KOPT-K1 (cell line): ENCODE results near the gene USF1.
"Not testable (repeated sequence)": the region's sequence is repeated elsewhere in the genome, so short reads cannot be mapped to it uniquely, and the experiment has no call there.

Experiments
- H3K27ac ChIP-seq: fragments of 200-600 bp; sonication (generic); 2 replicates; pipeline ENCODE4 v1.5.1; 2016; ENCODE audit warnings: antibody characterized with exemption, mild to moderate bottlenecking, low read depth, low read length; ENCODE audit not compliant: poor library complexity, severe bottlenecking
- H3K36me3 ChIP-seq: fragments of 200-600 bp; sonication (generic); 2 replicates; pipeline ENCODE4 v1.5.1; 2017; ENCODE audit warnings: antibody characterized with exemption, mild to moderate bottlenecking, low read length, moderate library complexity; ENCODE audit not compliant: insufficient read depth
- H3K9me3 ChIP-seq: fragments of 200-600 bp; sonication (generic); 2 replicates; pipeline ENCODE4 v1.5.1; 2017; ENCODE audit warnings: antibody characterized with exemption, low read length, mild to moderate bottlenecking; ENCODE audit not compliant: insufficient read depth, poor library complexity, severe bottlenecking

USF1 gene

DNA sequence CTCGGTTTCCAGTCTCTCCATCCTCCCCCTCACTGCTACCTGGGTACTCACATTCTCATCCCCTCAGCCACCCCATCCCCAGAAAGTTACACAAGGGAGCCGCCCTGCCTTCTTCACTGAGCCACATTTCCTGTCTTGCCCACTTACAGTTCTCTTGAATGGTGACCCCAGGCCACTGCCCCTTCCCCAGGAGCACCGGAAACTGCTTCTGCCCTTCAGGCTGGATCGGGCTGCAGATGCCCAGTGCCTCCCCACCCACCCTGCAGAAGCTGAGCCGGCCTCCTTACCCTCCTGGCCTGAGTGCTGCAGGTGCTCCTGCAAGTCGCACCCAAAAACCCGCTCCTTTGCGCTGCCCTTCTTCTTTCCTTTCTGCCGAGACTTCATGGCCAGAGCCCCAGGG, 23.5 kb upstream of the USF1 start:
- Histone ChIP-seq H3K9me3 (no peaks in the 10 kb centered on the region), H3K27ac (peak overlapping the region; percentile 98)

DNA sequence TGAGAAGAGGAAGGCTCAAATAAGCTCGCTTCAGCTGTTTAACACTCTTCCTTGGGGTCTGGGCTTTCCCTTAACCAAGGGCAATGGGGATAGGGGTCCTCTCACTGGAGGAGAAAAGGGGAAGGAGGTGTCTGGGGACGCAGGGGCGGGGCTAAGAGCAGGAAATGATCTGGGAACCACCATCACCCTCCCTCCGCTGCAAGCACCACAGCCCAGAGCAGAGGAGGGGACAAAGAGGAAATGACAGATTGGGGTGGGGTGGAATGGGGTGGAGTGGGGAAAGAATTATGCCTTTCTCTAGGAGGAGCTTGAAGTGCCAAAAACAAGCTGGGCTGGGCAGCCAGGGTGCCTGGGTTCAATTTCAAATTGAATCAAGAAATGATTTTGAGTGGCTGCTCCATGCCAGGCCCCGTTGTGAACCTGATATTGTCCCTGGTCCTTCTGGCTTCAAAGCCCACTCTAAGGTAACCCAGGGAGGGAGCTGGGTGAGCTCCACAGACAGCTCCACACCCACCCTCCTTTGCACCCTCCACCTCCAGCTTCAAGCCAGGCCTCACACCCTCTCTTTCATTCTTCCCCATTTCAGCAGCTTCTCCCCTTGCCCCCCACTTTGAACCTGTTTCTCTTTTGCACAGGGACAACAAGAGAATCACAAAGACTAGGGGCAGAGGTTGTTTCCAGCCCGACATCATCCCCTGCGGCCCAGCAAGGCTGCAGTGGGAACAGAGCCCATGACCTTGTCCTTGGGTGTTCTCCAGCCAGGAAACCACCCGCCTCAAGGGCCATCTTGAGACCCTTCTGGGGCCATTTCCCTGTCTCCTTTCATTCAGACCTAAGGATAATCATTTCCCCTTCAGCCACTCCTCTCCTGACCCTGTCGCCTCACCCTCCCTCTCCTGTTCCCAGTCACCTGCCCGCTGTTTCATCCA, 22.8 kb upstream of the USF1 start:
- no peaks in the 10 kb centered on the region for H3K9me3 ChIP-seq
- H3K36me3 ChIP-seq = peaks cover 26% of the 10 kb centered on the region
- peak overlapping the region; percentile 98 for H3K27ac ChIP-seq

More for the DNA sequence above, 23.5 kb upstream of the USF1 start:
- peaks cover 19% of the 10 kb centered on the region for H3K36me3 ChIP-seq

DNA sequence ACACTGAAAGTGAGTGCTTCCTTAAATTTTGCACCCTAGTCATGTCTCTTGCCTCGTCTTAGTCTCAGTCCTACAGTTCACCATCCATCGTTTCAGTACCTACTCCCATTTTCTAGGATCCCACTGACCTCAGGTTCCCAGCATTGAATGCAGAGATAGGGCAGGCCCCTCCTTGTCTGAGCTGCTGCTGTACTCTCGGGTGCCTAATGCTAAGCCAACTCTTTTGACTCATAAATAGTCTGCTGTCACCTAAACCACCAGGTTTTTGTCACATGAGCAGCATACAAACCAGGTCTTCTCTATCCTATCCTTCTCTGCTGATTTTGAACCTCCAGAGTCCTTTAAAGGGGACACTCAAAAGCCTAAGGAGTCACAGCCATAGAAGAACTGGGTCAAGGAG, 20.9 kb upstream of the USF1 start:
- no peaks in the 10 kb centered on the region for H3K9me3 ChIP-seq
- peaks cover 44% of the 10 kb centered on the region for H3K36me3 ChIP-seq
- H3K27ac ChIP-seq = no peak overlapping the region

DNA sequence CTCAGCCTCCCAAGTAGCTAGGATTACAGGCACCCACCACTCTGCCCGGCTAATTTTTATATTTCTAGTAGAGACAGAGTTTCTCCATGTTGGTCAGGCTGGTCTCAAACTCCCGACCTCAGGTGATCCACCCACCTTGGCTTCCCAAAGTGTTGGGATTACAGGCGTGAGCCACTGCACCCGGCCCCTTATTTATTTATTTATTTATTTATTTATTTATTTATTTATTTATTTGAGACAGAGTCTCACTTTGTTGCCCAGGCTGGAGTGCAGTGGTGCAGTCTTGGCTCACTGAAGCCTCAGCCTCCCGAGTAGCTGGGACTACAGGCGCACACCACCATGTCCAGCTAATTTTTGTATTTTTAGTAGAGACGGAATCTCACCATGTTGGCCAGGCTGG, 19.9 kb upstream of the USF1 start:
- not testable (repeated sequence) for H3K27ac ChIP-seq, H3K9me3 ChIP-seq

DNA sequence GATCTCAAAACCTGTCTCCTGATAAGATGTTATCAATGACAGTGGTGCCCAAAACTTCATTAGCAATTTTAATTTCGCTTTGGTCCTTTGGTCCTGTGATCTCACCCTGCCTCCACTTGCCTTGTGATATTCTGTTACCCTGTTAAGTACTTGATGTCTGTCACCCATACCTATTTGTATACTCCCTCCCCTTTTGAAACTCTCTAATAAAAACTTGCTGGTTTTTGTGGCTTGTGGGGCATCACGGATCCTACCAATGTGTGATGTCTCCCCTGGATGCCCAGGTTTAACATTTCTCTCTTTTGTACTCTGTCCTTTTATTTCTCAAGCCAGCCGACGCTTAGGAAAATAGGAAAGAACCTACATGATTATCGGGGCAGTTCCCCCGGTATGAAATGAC, 18.2 kb upstream of the USF1 start:
- peaks cover 70% of the 10 kb centered on the region for H3K36me3 ChIP-seq

More for the DNA sequence above, 19.9 kb upstream of the USF1 start:
- H3K36me3 ChIP-seq = peaks cover 54% of the 10 kb centered on the region

DNA sequence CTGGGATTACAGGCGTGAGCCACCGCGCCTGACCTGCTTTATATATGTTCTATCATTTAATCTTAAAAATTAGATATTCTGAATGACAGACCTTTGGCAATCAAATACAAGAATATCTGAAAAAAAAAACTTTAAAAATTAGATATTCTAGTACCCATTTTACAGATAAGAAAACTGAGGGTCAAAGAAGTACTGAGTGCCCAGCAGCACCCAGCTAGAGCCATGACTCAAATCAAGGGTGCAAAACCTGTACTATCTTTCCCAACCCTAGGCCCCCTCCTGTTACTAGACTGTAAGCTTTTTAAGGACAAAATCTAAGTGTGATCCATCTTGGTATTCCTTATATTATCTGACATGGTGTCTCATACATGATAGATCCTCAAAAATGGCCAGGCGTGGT, 15.6 kb upstream of the USF1 start:
- H3K36me3 ChIP-seq = peaks cover 83% of the 10 kb centered on the region
- no peak overlapping the region for H3K27ac ChIP-seq
- no peaks in the 10 kb centered on the region for H3K9me3 ChIP-seq

More for the DNA sequence above, 18.2 kb upstream of the USF1 start:
- not testable (repeated sequence) for H3K9me3 ChIP-seq, H3K27ac ChIP-seq

DNA sequence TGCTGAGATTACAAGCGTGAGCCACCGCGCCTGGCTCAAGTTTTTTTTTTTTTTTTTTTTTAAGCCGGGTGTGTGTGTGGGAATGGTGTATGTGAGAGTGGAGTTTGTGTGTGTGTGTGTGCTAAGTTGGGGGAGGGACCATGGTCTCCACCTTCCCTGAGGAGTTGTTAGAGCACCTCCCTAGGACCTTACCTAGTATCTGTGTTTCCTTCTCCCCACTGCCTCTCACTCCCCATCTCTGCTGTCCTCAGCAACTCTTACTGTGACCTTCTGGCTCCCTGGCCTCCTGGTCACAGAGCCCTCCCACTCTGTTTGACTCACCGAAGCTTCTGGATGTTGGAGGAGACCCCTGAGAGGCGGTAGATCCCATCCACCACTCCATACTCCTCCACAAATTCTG, 13.5 kb upstream of the USF1 start:
- Histone ChIP-seq H3K27ac (no peak overlapping the region), H3K36me3 (peaks cover 90% of the 10 kb centered on the region), H3K9me3 (no peaks in the 10 kb centered on the region)

DNA sequence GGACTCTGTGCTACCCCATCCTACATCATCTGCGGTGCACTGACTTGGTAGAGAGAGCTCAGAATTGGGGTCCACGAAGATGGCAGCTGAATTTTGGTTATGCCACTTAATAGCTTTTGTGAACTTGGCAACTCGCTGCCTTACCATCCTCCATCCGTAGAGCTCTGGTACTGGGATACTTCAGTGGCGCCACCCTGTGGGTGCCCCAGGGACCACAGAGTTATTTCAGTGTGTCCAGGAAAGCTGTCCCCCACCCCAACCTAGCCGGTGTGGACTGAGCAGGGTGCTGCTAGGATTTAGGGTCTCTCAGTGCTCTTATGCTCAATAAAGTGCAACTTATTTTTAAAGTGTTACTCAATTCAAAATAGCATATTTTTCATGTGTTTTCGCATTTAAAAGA, 9.0 kb upstream of the USF1 start:
- peaks cover 92% of the 10 kb centered on the region for H3K36me3 ChIP-seq
- no peaks in the 10 kb centered on the region for H3K9me3 ChIP-seq
- H3K27ac ChIP-seq = no peak overlapping the region

DNA sequence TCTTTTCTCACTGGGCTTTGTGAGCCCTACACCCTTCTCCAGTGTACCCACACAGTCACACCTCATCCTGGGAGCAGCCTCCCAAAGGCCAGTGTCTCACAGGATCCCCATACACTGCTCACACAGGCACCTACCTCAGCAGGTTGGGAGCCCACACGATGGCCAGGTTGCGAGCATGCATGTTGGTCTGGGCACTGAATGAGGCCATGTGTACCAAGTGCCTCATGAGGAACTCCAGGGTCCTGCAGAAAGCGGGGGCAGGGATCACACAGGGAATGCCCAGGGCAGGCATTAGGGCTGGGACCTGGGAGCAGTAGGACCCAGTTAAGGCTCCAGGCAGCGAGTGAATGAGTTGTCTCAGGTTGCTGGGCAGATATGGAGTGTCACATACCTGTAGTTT, 8.5 kb upstream of the USF1 start:
- H3K36me3 ChIP-seq = peaks cover 92% of the 10 kb centered on the region
- H3K27ac ChIP-seq = no peak overlapping the region
- H3K9me3 ChIP-seq = no peaks in the 10 kb centered on the region

DNA sequence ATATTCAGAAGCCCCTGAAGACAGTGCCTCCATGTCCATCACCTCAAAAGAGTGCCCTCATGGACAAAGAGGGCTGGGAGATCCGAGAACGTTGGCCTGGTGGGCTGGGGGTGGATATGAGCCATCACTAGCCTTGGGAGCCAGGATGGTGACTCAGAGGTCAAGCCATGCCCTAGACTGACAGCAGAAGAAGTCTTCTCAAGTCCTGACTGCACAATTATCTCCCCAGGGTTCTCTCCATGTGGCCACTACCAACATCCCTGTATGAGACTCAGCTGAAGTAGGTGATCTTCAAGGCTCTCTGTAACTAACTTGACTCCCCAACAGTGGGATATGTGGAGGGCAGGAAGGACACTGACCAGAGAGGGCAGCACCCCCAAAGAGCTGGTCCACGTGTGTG, 7.1 kb upstream of the USF1 start:
- Histone ChIP-seq H3K36me3 (peaks cover 97% of the 10 kb centered on the region), H3K27ac (no peak overlapping the region), H3K9me3 (no peaks in the 10 kb centered on the region)

DNA sequence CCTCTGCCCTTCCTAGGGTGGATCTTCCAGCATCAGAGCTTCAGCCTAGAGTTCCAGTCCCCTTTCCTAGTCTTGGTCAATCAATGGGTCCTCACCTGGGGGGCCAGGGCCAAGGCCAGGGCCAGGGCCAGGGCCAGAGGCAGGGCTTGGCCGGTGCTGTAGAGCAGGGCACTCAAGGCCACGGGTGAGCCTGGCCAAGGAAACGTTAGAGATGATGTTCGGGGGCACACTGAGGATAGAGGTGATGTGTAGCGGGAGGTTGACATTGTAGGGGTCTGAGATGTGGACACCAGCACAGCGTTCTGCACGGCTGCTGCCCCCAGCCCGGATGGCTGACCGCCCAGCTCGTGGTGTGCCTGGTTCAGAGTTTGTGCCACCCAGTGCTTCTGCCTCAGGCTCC, 5.4 kb upstream of the USF1 start:
- peaks cover 90% of the 10 kb centered on the region for H3K36me3 ChIP-seq
- no peaks in the 10 kb centered on the region for H3K9me3 ChIP-seq
- H3K27ac ChIP-seq = no peak overlapping the region

DNA sequence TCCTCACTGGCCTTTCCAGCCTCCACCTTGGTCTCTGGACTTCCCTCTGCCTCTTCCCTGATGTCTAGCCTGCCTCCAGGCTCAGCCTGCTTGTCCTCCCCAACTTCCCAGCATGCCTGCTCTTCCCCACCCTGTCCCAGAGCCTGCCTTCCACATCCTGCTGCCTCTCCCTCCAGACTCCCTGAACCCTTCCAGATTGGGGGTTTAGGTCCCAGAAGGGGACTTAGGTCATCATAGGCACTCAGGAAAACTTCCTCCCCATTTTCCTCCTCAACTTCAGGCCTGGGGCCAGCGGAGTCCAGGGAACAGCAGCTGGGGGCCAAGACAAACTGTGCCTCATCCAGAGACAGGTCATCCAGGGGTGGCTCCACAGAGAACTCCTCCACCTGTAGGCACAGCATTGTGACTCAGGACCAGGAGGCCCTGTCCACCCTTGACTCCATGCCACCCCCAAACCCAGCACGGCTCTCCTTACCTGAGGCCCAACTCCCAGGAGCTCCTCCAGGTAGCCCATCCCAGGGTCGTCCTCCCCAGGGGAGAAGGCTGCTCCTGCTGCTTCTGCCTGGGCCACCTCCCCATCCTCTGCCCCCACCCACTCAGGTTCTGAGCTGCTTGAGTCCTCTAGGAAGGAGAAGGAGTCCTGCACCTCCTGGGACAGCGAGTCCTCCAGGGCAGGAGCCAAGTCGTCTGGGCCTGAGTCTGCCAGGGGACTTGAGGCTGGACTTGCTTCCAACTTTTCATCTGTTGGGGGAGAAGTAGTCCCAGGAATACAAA, 3.4 kb upstream of the USF1 start:
- Histone ChIP-seq H3K36me3 (peaks cover 71% of the 10 kb centered on the region), H3K27ac (no peak overlapping the region), H3K9me3 (no peaks in the 10 kb centered on the region)

DNA sequence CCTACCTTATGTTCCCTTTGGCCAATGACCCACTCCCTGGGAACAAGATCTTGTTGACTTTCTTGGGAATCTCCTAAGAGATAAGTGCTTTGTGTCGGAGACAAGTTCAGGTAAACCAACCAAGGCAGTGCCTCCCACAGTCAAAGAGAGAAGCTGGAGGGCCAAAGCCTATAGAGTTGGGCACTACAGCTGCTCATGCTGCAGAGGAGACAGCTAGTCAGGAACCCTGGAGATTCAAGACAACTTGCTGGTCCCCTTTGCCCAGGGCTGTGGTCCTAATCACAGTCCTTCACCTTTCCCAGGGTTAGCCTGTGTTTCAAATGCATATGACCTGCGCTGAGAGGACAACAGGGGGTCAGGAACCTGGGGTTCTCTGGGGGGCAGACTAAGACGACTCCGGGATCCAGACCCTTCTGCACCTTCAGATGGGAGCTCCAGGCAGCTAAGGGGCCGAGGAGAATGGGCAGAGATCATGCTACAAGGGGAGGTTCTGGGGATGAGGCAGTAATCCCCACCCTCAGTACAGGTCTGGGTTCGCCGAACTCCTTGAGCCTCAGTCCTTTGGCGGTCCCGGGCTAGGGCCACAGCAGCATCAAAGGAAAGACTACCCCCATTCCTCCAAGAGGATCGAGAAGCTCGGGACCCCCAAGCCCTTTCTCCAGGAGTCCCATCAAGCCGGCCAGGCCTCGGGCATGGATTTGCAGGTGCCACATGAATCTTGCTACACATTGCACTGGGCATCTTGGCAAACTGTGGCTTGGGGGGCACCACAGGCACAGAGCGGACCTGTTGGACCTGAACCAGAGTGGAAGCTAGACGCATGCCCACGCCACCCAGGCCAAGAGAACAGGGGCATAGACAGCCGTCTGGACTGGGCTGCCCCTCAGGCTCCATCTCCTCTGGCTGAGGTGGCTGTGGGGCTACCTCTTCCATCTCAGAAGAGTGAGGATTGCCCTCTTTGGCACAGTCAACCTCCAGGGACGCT, 2.0 kb upstream of the USF1 start:
- Histone ChIP-seq H3K9me3 (no peaks in the 10 kb centered on the region), H3K27ac (no peak overlapping the region), H3K36me3 (peaks cover 66% of the 10 kb centered on the region)

DNA sequence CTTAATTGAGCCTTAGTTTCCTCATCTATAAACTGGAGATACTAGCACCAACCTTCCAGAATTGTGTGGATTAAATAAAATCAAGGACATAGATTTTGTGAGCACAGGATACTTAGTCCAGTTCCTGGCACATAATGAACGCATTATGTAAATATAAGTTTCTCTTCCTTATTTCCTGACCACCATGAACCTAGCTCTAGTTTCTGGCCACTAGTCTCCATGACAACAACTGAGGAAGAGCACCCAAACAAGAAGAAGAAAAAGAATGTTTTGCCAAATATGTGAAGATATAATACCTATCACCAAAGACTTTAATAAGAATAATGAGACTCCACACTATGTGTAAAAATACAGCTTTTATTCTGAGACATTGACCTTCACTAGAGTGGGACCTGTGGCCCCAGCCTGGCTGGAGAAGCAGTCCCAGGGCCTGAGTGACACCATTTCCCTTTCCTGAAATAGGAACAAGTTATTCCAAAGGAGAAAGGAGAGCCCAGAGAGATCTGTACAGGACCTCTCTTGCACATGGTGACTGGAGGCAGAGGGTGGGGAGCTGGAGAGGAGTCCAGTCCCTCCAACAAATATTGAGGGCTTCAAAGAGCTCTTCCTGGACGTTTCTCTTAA, 940 bp upstream of the USF1 start:
- H3K36me3 ChIP-seq = peaks cover 66% of the 10 kb centered on the region
- no peaks in the 10 kb centered on the region for H3K9me3 ChIP-seq
- H3K27ac ChIP-seq = peak overlapping the region; percentile 97
